HG03103 (cell line): ENCODE results near the gene EVA1A.

ENCODE experiments used
- ATAC-seq: cut with Tn5 transposase; IDR thresholded peaks from one replicate; pipeline ENCODE4 v1.9.1; 2021; ENCODE audit warnings: low read depth; ENCODE audit not compliant: unreplicated experiment

Gene EVA1A

GRCh38 chr2:75458201-75458600 lies 102.5 kb downstream of the EVA1A start:
- no peak for ATAC-seq

- no peak for ATAC-seq
Observed at GRCh38 chr2:75456825-75457224, 103.9 kb downstream of the EVA1A start.

GRCh38 chr2:75456111-75456510 lies 104.6 kb downstream of the EVA1A start:
- no peak for ATAC-seq

- no peak for ATAC-seq
Observed at GRCh38 chr2:75454241-75454620, 106.5 kb downstream of the EVA1A start.

- no peak for ATAC-seq
Observed at GRCh38 chr2:75453384-75454240, 107.1 kb downstream of the EVA1A start.

- ATAC-seq: no peak
Observed at GRCh38 chr2:75450068-75450467, 110.7 kb downstream of the EVA1A start.

GRCh38 chr2:75447176-75447575 lies 113.6 kb downstream of the EVA1A start:
- ATAC-seq: no peak
